22Rv1 (cell line): ENCODE data around the gene SLC22A15.

Experiments
- ZFX ChIP-seq: fragments of 450-650 bp; IDR thresholded peaks from 2 replicates; pipeline ENCODE4 v1.6.1; 2017; ENCODE audit warnings: antibody characterized with exemption, borderline replicate concordance
- TF ChIP-seq, protein P1 (sequence below): fragments of 450-650 bp; IDR thresholded peaks from 2 replicates; pipeline ENCODE4 v1.5.1; 2017; ENCODE audit warnings: mild to moderate bottlenecking

DNA sequence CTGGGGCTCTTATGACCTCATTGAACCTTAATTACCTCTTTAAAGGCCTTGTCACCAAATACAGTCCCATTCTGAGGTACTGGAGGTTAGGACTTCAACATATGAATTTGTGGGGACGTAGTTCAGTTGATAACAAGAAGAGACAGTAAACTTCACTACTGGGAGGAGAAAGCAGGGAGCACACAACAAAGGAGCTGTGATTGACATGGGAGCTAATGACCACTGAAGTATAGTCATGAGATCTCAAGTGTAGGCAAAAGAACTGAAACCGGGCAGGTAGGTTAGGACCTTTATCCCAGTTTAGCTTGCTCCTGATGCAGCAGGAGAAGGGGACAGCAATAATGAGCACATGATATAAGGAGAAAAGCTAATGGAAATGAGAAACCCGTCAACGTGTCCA lies 123.1 kb downstream of the SLC22A15 start:
- TF ChIP-seq, protein P1, sequence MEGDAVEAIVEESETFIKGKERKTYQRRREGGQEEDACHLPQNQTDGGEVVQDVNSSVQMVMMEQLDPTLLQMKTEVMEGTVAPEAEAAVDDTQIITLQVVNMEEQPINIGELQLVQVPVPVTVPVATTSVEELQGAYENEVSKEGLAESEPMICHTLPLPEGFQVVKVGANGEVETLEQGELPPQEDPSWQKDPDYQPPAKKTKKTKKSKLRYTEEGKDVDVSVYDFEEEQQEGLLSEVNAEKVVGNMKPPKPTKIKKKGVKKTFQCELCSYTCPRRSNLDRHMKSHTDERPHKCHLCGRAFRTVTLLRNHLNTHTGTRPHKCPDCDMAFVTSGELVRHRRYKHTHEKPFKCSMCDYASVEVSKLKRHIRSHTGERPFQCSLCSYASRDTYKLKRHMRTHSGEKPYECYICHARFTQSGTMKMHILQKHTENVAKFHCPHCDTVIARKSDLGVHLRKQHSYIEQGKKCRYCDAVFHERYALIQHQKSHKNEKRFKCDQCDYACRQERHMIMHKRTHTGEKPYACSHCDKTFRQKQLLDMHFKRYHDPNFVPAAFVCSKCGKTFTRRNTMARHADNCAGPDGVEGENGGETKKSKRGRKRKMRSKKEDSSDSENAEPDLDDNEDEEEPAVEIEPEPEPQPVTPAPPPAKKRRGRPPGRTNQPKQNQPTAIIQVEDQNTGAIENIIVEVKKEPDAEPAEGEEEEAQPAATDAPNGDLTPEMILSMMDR: no peak
- TF ChIP-seq ZFX: no peak
